Lower leg skin (tissue), 3 donors: ENCODE data around the gene TLE1.

ENCODE experiments used
- CTCF ChIP-seq, 3 donors: fragments of 450-650 bp; IDR thresholded peaks; one replicate each; pipeline ENCODE4 v1.5.1; 2016; ENCODE audit warnings: antibody characterized with exemption in 3 of 3, mild to moderate bottlenecking in 3 of 3, moderate library complexity in 2 of 3
- POLR2A ChIP-seq, 2 donors: fragments of 450-650 bp; IDR thresholded peaks; one replicate each; pipeline ENCODE4 v1.6.1; 2016 to 2017; ENCODE audit warnings: antibody characterized with exemption in 2 of 2, mild to moderate bottlenecking in 1 of 2, moderate library complexity in 1 of 2

GRCh38 chr9:81627481-81627880 lies 61.9 kb downstream of the TLE1 start:
- TF ChIP-seq CTCF (IDR thresholded peaks at IDR 0.05) (no peak), POLR2A (IDR thresholded peaks at IDR 0.05) (no peak)
